ENCODE results near the gene PCGF2. TPM values are rescaled to one million over a fixed set of nuclear protein-coding genes. Genes with fewer than 3 reads are reported as not detected.

Gene PCGF2
- total and polyA plus RNA-seq, 2 of the 8 experiments (the other 6 are each of a cell fraction or from before 2014, with no cell fraction given), result 42.1 to 93.3 TPM

DNA sequence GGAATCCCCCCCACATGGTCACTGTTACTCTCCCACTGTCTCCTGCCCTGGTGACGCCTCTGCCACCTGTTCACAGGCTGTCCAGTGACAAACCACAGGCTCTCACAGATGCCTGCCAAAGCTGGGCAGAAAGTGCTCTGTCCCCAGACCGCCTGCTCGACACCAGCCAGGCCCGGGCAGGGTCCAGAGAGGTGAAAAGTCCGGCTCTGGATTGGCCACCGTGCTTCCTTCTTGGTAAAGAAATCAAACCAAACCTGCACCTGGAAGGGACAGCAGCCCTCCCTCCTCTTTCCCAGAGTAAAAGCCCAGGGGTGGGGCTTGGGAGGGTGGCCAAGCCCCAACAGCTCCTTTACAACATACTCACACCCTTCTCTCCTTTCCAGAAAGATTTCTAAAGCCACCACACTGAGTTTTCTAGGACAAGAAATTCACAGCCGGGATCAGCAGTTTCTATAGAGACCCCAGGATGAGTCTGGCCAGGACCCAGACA lies 6.2 kb downstream of the PCGF2 start (continued):
- TF ChIP-seq NRF1 (IDR thresholded peaks at IDR 0.05; ENCODE audit: low read depth, low read length) (no peak), CHD2 (IDR thresholded peaks at IDR 0.05; ENCODE audit: low read length) (no peak), KDM5A (IDR thresholded peaks at IDR 0.05; ENCODE audit: low read length) (no peak), SAP30 (IDR thresholded peaks at IDR 0.05; ENCODE audit: insufficient read depth, insufficient replicate concordance, low read length) (no peak), TCF12 (IDR thresholded peaks at IDR 0.05; ENCODE audit: low read depth, low read length) (no peak), RFX5 (IDR thresholded peaks at IDR 0.05; ENCODE audit: borderline replicate concordance, low read depth, low read length) (no peak), CTBP2 (IDR thresholded peaks at IDR 0.05; ENCODE audit: borderline replicate concordance, insufficient read depth, insufficient read length, low read length) (no peak)
